ENCODE results near the gene CCL4.

Gene CCL4

GRCh38 chr17:36132421-36132831 is 28.8 kb downstream of the CCL4 start:
- H3K9me2 ChIP-seq (replicated peaks; ENCODE audit: control insufficient read depth, low read length) = no peaks in the 10 kb centered on the region
- TF ChIP-seq CTCF (IDR thresholded peaks at IDR 0.05; ENCODE audit: low read depth, low read length, poor library complexity, severe bottlenecking) = no peak
- no peak for TF ChIP-seq EZH2phosphoT487 (IDR thresholded peaks at IDR 0.05; ENCODE audit: borderline replicate concordance, low read length)
- peaks cover 20% of the 10 kb centered on the region for H3K4me1 ChIP-seq (ENCODE audit: control insufficient read depth, low read length)

GRCh38 chr17:36133602-36134236 is 30.1 kb downstream of the CCL4 start:
- no peak overlapping the region for H3K4me2 ChIP-seq (ENCODE audit: low read length)
- H4K20me1 ChIP-seq (ENCODE audit: control insufficient read depth, insufficient read depth, low read depth, low read length) = no peaks in the 10 kb centered on the region; the same call in 1 of the 2 replicates
- H3K27me3 ChIP-seq (ENCODE audit: control insufficient read depth, low read length) = peaks cover 71% of the 10 kb centered on the region
- H3K36me3 ChIP-seq (ENCODE audit: control insufficient read depth, low read length) = no peaks in the 10 kb centered on the region
- H3K9me3 ChIP-seq (ENCODE audit: control insufficient read depth, insufficient read depth, low read length) = no peaks in the 10 kb centered on the region
- H3K79me2 ChIP-seq (ENCODE audit: control insufficient read depth, low read length) = no peaks in the 10 kb centered on the region
- H3K9me2 ChIP-seq (replicated peaks; ENCODE audit: control insufficient read depth, low read length) = no peaks in the 10 kb centered on the region
- peaks cover 7% of the 10 kb centered on the region for H3K4me1 ChIP-seq (ENCODE audit: control insufficient read depth, low read length)
- no peaks in the 10 kb centered on the region for H3F3A ChIP-seq (ENCODE audit: control insufficient read depth, insufficient read depth)
- H3K27ac ChIP-seq (ENCODE audit: low read depth, low read length) = no peak overlapping the region
- TF ChIP-seq CTCF (IDR thresholded peaks at IDR 0.05; ENCODE audit: low read depth, low read length, poor library complexity, severe bottlenecking) (no peak), EZH2phosphoT487 (IDR thresholded peaks at IDR 0.05; ENCODE audit: borderline replicate concordance, low read length) (no peak)
- H3K4me3 ChIP-seq (ENCODE audit: low read length) = no peak overlapping the region

More at GRCh38 chr17:36132421-36132831, 28.8 kb downstream of the CCL4 start:
- H4K20me1 ChIP-seq (ENCODE audit: control insufficient read depth, insufficient read depth, low read depth, low read length) = no peaks in the 10 kb centered on the region; the same call in 1 of the 2 replicates
- peaks cover 6% of the 10 kb centered on the region; the same call in 1 of the 2 replicates for H3F3A ChIP-seq (ENCODE audit: control insufficient read depth, insufficient read depth)
- H3K4me3 ChIP-seq (ENCODE audit: low read length) = no peak overlapping the region
- H3K79me2 ChIP-seq (ENCODE audit: control insufficient read depth, low read length) = no peaks in the 10 kb centered on the region
- no peaks in the 10 kb centered on the region for H3K9me3 ChIP-seq (ENCODE audit: control insufficient read depth, insufficient read depth, low read length)
- H3K4me2 ChIP-seq (ENCODE audit: low read length) = no peak overlapping the region
- H3K27me3 ChIP-seq (ENCODE audit: control insufficient read depth, low read length) = peaks cover 71% of the 10 kb centered on the region
- no peak overlapping the region for H3K27ac ChIP-seq (ENCODE audit: low read depth, low read length)
- H3K36me3 ChIP-seq (ENCODE audit: control insufficient read depth, low read length) = no peaks in the 10 kb centered on the region

GRCh38 chr17:36135465-36135864 is 31.8 kb downstream of the CCL4 start:
- Histone ChIP-seq H3K4me3 (ENCODE audit: low read length) (no peak overlapping the region), H4K20me1 (ENCODE audit: control insufficient read depth, insufficient read depth, low read depth, low read length) (no peaks in the 10 kb centered on the region), H3K4me1 (ENCODE audit: control insufficient read depth, low read length) (peaks cover 4% of the 10 kb centered on the region), H3K9me3 (ENCODE audit: control insufficient read depth, insufficient read depth, low read length) (no peaks in the 10 kb centered on the region), H3F3A (ENCODE audit: control insufficient read depth, insufficient read depth) (no peaks in the 10 kb centered on the region), H3K36me3 (ENCODE audit: control insufficient read depth, low read length) (no peaks in the 10 kb centered on the region), H3K79me2 (ENCODE audit: control insufficient read depth, low read length) (no peaks in the 10 kb centered on the region), H3K9me2 (replicated peaks; ENCODE audit: control insufficient read depth, low read length) (no peaks in the 10 kb centered on the region), H3K4me2 (ENCODE audit: low read length) (no peak overlapping the region), H3K27ac (ENCODE audit: low read depth, low read length) (no peak overlapping the region), H3K27me3 (ENCODE audit: control insufficient read depth, low read length) (peaks cover 53% of the 10 kb centered on the region)
- TF ChIP-seq EZH2phosphoT487 (IDR thresholded peaks at IDR 0.05; ENCODE audit: borderline replicate concordance, low read length) = no peak
- TF ChIP-seq CTCF (IDR thresholded peaks at IDR 0.05; ENCODE audit: low read depth, low read length, poor library complexity, severe bottlenecking) = no peak

All from DOHH2 (cell line).